OCI-LY1 (cell line): ENCODE results near the gene NRTN.

Experiments
- CTCF ChIP-seq: fragments of 200-600 bp; sonication (generic), shearing (Covaris generic); IDR thresholded peaks from 2 replicates; pipeline ENCODE4 v1.5.1; 2017; ENCODE audit warnings: mild to moderate bottlenecking, antibody characterized with exemption, low read length, moderate library complexity, mixed read lengths
- EZH2 ChIP-seq: fragments of 200-600 bp; sonication (generic), shearing (Covaris generic); IDR thresholded peaks from 2 replicates; pipeline ENCODE4 v1.8.0; 2017; ENCODE audit warnings: borderline replicate concordance, mixed run types, mild to moderate bottlenecking, antibody characterized with exemption, low read length, moderate library complexity, mixed read lengths

- TF ChIP-seq CTCF (no peak), EZH2 (no peak)
Observed at GRCh38 chr19:5795382-5795919, 9.4 kb upstream of the NRTN start.
